H1 (cell line): ENCODE results near the gene DAPL1. TPM values are rescaled to one million over a fixed set of nuclear protein-coding genes. Genes with fewer than 3 reads are reported as not detected.

Experiments used
- CTCF ChIA-PET: fragments of 300-600 bp; sonication (Branson Sonifier 250); formaldehyde crosslinking; loops from one replicate; lab custom pipeline; 2021; ENCODE audit not compliant: partially characterized antibody; lab: Charles Lee
- POLR2A ChIA-PET: fragments of 300-600 bp; sonication (Branson Sonifier 250); formaldehyde crosslinking; loops from one replicate; lab custom pipeline; 2021; ENCODE audit warnings: inconsistent platforms; ENCODE audit not compliant: partially characterized antibody; lab: Charles Lee
- DNase-seq, 2 experiments: peaks; one replicate each; pipeline versions ENCODE4 v3.0.0 to v3.0.0-alpha.2; 2010 to 2022; ENCODE audit warnings: low spot score in 2 of 2, low read depth in 1 of 2, mixed read lengths in 1 of 2
- FAIRE-seq: peaks from 2 replicates; lab custom pipeline; 2011; peaks lifted over from hg19 to GRCh38; lab: Jason Lieb, UNC
- H2AFZ ChIP-seq: 2 replicates; pipeline ENCODE4 v1.8.1; 2012; ENCODE audit warnings: low read length, inconsistent platforms
- H2AK5ac ChIP-seq: 2 replicates; pipeline ENCODE4 v1.6.1; 2013; ENCODE audit warnings: low read depth, low read length
- H2BK120ac ChIP-seq: replicated peaks from 2 replicates; pipeline ENCODE3; 2013; ENCODE audit warnings: low read depth, low read length, inconsistent platforms
- H2BK12ac ChIP-seq: 2 replicates; pipeline ENCODE4 v1.6.1; 2013; ENCODE audit warnings: low read depth, low read length
- H2BK15ac ChIP-seq: 2 replicates; pipeline ENCODE4 v1.6.1; 2013; ENCODE audit warnings: low read length
- H2BK20ac ChIP-seq: 2 replicates; pipeline ENCODE4 v1.6.1; 2013; ENCODE audit warnings: low read length
- H2BK5ac ChIP-seq: 2 replicates; pipeline ENCODE4 v1.6.1; 2013; ENCODE audit warnings: low read depth, low read length
- H3K14ac ChIP-seq: 2 replicates; pipeline ENCODE4 v1.6.1; 2013; ENCODE audit warnings: inconsistent platforms; ENCODE audit not compliant: insufficient read length
- H3K18ac ChIP-seq: 2 replicates; pipeline ENCODE4 v1.6.1; 2013; ENCODE audit warnings: low read length; ENCODE audit errors: extremely low read depth
- H3K23ac ChIP-seq: 2 replicates; pipeline ENCODE4 v1.6.1; 2013; ENCODE audit warnings: inconsistent platforms; ENCODE audit not compliant: insufficient read length
- H3K23me2 ChIP-seq: 2 replicates; pipeline ENCODE4 v1.6.1; 2013; ENCODE audit warnings: low read depth, low read length
- H3K27ac ChIP-seq: 2 replicates; pipeline ENCODE4 v1.6.1; 2011; ENCODE audit warnings: low read depth, low read length, inconsistent platforms
- H3K27me3 ChIP-seq, 4 experiments: replicated peaks in 1 of 4; 1 replicate in 1 of 4; 2 replicates in 3 of 4; pipeline versions ENCODE4 v1.6.1 to v1.8.1; 2011 to 2013; ENCODE audit warnings: low read length in 3 of 4, mild to moderate bottlenecking in 3 of 4, inconsistent platforms in 2 of 4, mixed read lengths in 2 of 4, moderate library complexity in 1 of 4; ENCODE audit not compliant: control insufficient read depth in 3 of 4, insufficient read depth in 3 of 4; ENCODE audit errors: extremely low read depth in 1 of 4
- H3K36me3 ChIP-seq, 4 experiments: 2 replicates each; pipeline versions ENCODE4 v1.6.1 to v1.8.1; 2011 to 2013; ENCODE audit warnings: mild to moderate bottlenecking in 4 of 4, low read length in 3 of 4, moderate library complexity in 2 of 4, control low read depth in 1 of 4, inconsistent platforms in 1 of 4; ENCODE audit not compliant: insufficient read depth in 4 of 4, control insufficient read depth in 2 of 4
- H3K4ac ChIP-seq: replicated peaks from 2 replicates; pipeline ENCODE3; 2013; ENCODE audit warnings: low read length, low read depth, mixed read lengths, inconsistent platforms; ENCODE audit not compliant: insufficient read length
- H3K4me1 ChIP-seq, 4 experiments: replicated peaks in 1 of 4; 1 replicate in 1 of 4; 2 replicates in 3 of 4; pipeline versions ENCODE4 v1.6.1 to v1.8.1; 2011 to 2013; ENCODE audit warnings: low read length in 3 of 4, inconsistent platforms in 2 of 4, mixed read lengths in 1 of 4; ENCODE audit not compliant: insufficient read depth in 4 of 4, control insufficient read depth in 3 of 4
- H3K4me2 ChIP-seq, 2 experiments: 2 replicates each; pipeline versions ENCODE4 v1.6.1 to v1.8.1; 2011 to 2013; ENCODE audit warnings: low read depth in 2 of 2, low read length in 2 of 2, control low read depth in 1 of 2, inconsistent platforms in 1 of 2, mild to moderate bottlenecking in 1 of 2; ENCODE audit not compliant: insufficient read depth in 1 of 2
- H3K4me3 ChIP-seq, 4 experiments: fragments of 200-600, 300-600 bp in 1 of 4; sonication (generic), shearing (Covaris generic), sonication (Bioruptor Twin) in 1 of 4; 2 replicates each; pipeline versions ENCODE4 v1.5.1 to v1.8.1; 2011 to 2016; ENCODE audit warnings: low read length in 4 of 4, low read depth in 3 of 4, control low read depth in 2 of 4, inconsistent platforms in 2 of 4, mild to moderate bottlenecking in 2 of 4, mixed read lengths in 1 of 4, moderate library complexity in 1 of 4; ENCODE audit not compliant: insufficient read depth in 2 of 4; ENCODE audit errors: extremely low read depth in 1 of 4
- H3K56ac ChIP-seq: replicated peaks from 2 replicates; pipeline ENCODE3; 2013; ENCODE audit warnings: low read depth, mild to moderate bottlenecking, mixed read lengths, low read length, inconsistent platforms; ENCODE audit not compliant: insufficient read length
- H3K79me1 ChIP-seq: 2 replicates; pipeline ENCODE4 v1.6.1; 2013; ENCODE audit warnings: low read depth, low read length, control low read depth
- H3K79me2 ChIP-seq, 2 experiments: 2 replicates each; pipeline versions ENCODE4 v1.6.1 to v1.8.1; 2012 to 2013; ENCODE audit warnings: low read length in 2 of 2, mild to moderate bottlenecking in 2 of 2, inconsistent platforms in 1 of 2; ENCODE audit not compliant: insufficient read depth in 2 of 2, control insufficient read depth in 1 of 2
- H3K9ac ChIP-seq, 4 experiments: replicated peaks in 1 of 4; 1 replicate in 1 of 4; 2 replicates in 3 of 4; pipeline versions ENCODE4 v1.6.1 to v1.8.1; 2011 to 2013; ENCODE audit warnings: low read depth in 3 of 4, low read length in 3 of 4, control low read depth in 2 of 4, mild to moderate bottlenecking in 2 of 4, moderate library complexity in 2 of 4, inconsistent platforms in 1 of 4; ENCODE audit errors: extremely low read depth in 1 of 4
- H3K9me3 ChIP-seq, 2 experiments: 2 replicates each; pipeline versions ENCODE4 v1.6.1 to v1.8.1; 2012 to 2013; ENCODE audit warnings: mild to moderate bottlenecking in 2 of 2, moderate library complexity in 2 of 2, control low read depth in 1 of 2, inconsistent platforms in 1 of 2, low read depth in 1 of 2, low read length in 1 of 2, mixed read lengths in 1 of 2; ENCODE audit not compliant: insufficient read depth in 2 of 2
- H4K20me1 ChIP-seq, 2 experiments: replicated peaks in 1 of 2; 2 replicates each; pipeline versions ENCODE3 to v1.8.1; 2011 to 2013; ENCODE audit warnings: inconsistent platforms in 2 of 2, low read length in 2 of 2, mild to moderate bottlenecking in 1 of 2; ENCODE audit not compliant: insufficient read depth in 2 of 2, control insufficient read depth in 1 of 2
- H4K5ac ChIP-seq: 2 replicates; pipeline ENCODE4 v1.6.1; 2013; ENCODE audit warnings: low read length, low read depth, mixed read lengths, inconsistent platforms; ENCODE audit not compliant: insufficient read length
- H4K8ac ChIP-seq: 2 replicates; pipeline ENCODE4 v1.8.0; 2013; ENCODE audit warnings: mild to moderate bottlenecking, moderate library complexity, low read length, inconsistent platforms; ENCODE audit not compliant: insufficient read depth; ENCODE audit errors: extremely low read depth
- H4K91ac ChIP-seq: replicated peaks from 2 replicates; pipeline ENCODE3; 2013; ENCODE audit warnings: low read length, mixed read lengths, inconsistent platforms; ENCODE audit not compliant: insufficient read length
- EGR1 ChIP-seq: IDR thresholded peaks from 2 replicates; pipeline ENCODE4 v1.6.1; 2011; ENCODE audit warnings: low read depth, low read length, borderline replicate concordance
- POU5F1 ChIP-seq: IDR thresholded peaks from 2 replicates; pipeline ENCODE4 v1.6.1; 2011; ENCODE audit warnings: low read depth, mild to moderate bottlenecking, low read length, moderate library complexity
- SAP30 ChIP-seq: fragments of 300-600 bp; sonication (generic); IDR thresholded peaks from 2 replicates; pipeline ENCODE4 v1.7.1; 2012; ENCODE audit warnings: low read length, moderate library complexity, mild to moderate bottlenecking, inconsistent platforms; ENCODE audit not compliant: insufficient read depth, insufficient replicate concordance
- WGBS, 2 experiments: shearing (Covaris generic) in 1 of 2; methylation state at CpG; one replicate each; pipeline versions ENCODE4 v1.1.6 to v1.1.7; 2013 to 2015; ENCODE audit warnings: low lambda C conversion rate in 2 of 2, mixed read lengths in 2 of 2, inconsistent platforms in 1 of 2, low coverage in 1 of 2, missing lambda C conversion rate in 1 of 2; ENCODE audit not compliant: insufficient replicate concordance in 2 of 2, insufficient coverage in 1 of 2, insufficient read length in 1 of 2; ENCODE audit errors: extremely low coverage in 1 of 2, missing lambda C conversion rate in 1 of 2; 5-methylcytosine and 5-hydroxymethylcytosine counted together
- polyA plus RNA-seq, 7 experiments: library from polyadenylated mRNA; depleted of rRNA in 3 of 7; stranded (reverse) in 5 of 7; unstranded in 2 of 7; fragments of >200 nt in 5 of 7; fragments of 200-250 nt in 2 of 7; gene quantifications; 1 replicate in 5 of 7; 2 replicates in 1 of 7; 4 replicates in 1 of 7; pipeline versions ENCODE4 v1.2.1 to v1.2.3, GENCODE V29; 2011 to 2013; ENCODE audit warnings: missing spikeins in 2 of 7, mixed read lengths in 2 of 7
- total RNA-seq: library from RNA; stranded (reverse); fragmentation: NEBNext Ultra II Directional; extraction: Animal tissue kit (Norgen Biotek cat#: 25700); gene quantifications from 2 replicates; pipeline ENCODE4 v1.2.1, GENCODE V29; 2021

DAPL1 gene
- total and polyA plus RNA-seq, 2 of the 8 experiments (the other 6 are each of a cell fraction or from before 2014, with no cell fraction given): not detected

DNA sequence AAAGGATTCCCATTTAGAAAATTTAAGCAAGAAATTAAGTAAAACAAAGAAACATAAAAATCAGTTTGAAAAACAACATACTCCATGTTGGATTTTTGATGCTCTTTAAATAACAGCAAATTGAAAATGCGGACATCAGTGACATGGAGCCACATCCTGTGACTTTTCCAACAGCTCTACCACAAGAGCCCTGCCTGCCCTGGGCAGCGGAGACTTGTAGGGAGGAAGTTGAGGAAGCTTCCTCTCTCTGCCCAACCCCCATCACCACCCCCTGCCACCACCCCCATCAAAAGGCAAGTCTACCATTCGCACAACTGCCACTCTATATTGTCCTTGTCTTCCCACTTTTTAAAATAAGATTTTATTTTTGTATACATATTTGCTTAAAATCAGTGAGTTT is 32.8 kb upstream of the DAPL1 start:
- 89% methylated on average over 3 of the region's 3 CpGs; no CpG with 5 or more reads in 1 of the 2 experiments for WGBS, 2 experiments
- H3K9me3 ChIP-seq: no peaks in the 10 kb centered on the region
- H2BK5ac ChIP-seq: no peak overlapping the region
- H2BK120ac ChIP-seq: no peak overlapping the region
- no peaks in the 10 kb centered on the region for H4K20me1 ChIP-seq
- no peak overlapping the region for H3K18ac ChIP-seq
- POLR2A ChIA-PET: interaction anchor here (0.5 to 1.0 kb wide), 2 partner anchors 14 to 1662 kb away, joined by 3 read pairs; no protein-coding TSS in a partner anchor
- no peak overlapping the region for H3K56ac ChIP-seq
- FAIRE-seq (no peak), DNase-seq (no peak)
- CTCF ChIA-PET: interaction anchor here (0.8 to 5.1 kb wide), 4 partner anchors 9 to 159 kb away, joined by 3 to 43 read pairs (median 10); partner anchors contain the start of gene DAPL1
- no peak overlapping the region for H2BK12ac ChIP-seq
- H3K23me2 ChIP-seq: no peaks in the 10 kb centered on the region
- H3K4me1 ChIP-seq: peaks cover 0 to 3% (median 0%) of the 10 kb centered on the region in 4 experiments; a peak in 1 of 7 replicates
- H3K27ac ChIP-seq: no peak overlapping the region
- no peak overlapping the region for H3K4me2 ChIP-seq
- H3K9ac ChIP-seq: no peak overlapping the region
- H2BK15ac ChIP-seq: no peak overlapping the region
- no peak overlapping the region for H3K14ac ChIP-seq
- H2AFZ ChIP-seq: no peak overlapping the region
- H3K4ac ChIP-seq: no peak overlapping the region
- no peak overlapping the region for H4K5ac ChIP-seq
- H3K23ac ChIP-seq: no peak overlapping the region
- no peak overlapping the region for H4K91ac ChIP-seq
- H2BK20ac ChIP-seq: no peak overlapping the region
- H3K27me3 ChIP-seq: no peaks in the 10 kb centered on the region
- no peaks in the 10 kb centered on the region for H3K36me3 ChIP-seq
- no peak overlapping the region for H3K4me3 ChIP-seq
- no peak overlapping the region for H2AK5ac ChIP-seq
- H3K79me2 ChIP-seq: no peaks in the 10 kb centered on the region
- H4K8ac ChIP-seq: no peak overlapping the region
- H3K79me1 ChIP-seq: no peaks in the 10 kb centered on the region
- no peak for TF ChIP-seq POU5F1
- TF ChIP-seq EGR1: no peak
- TF ChIP-seq SAP30: no peak
